PC-3 (cell line): Measurements from ENCODE around the gene SCO2. TPM values are rescaled to one million over a fixed set of nuclear protein-coding genes. Genes with fewer than 3 reads are reported as not detected.

ENCODE experiments used
- ATAC-seq: fragments of 200-7000 bp; cut with Tn5 transposase; 2 replicates; pipeline ENCODE4 v1.9.1; 2020; ENCODE audit warnings: mild to moderate bottlenecking, moderate library complexity
- BruUV-seq: library from RNA; stranded (reverse); fragments of 400-500 nt; replicated peaks from 2 replicates; lab custom pipeline; 2021; lab: Mats Ljungman, UMichigan
- CTCF ChIA-PET: fragments of 300-600 bp; sonication (Branson Sonifier 250); formaldehyde crosslinking; loops from one replicate; lab custom pipeline; 2022; ENCODE audit warnings: antibody characterized with exemption; lab: Charles Lee
- POLR2A ChIA-PET: fragments of 300-600 bp; sonication (Branson Sonifier 250); formaldehyde crosslinking; loops from one replicate; lab custom pipeline; 2022; ENCODE audit warnings: antibody characterized with exemption; ENCODE audit not compliant: unreplicated experiment; lab: Charles Lee
- DNase-seq: peaks from one replicate; pipeline ENCODE4 v3.0.0-alpha.2; 2015
- H2AFZ ChIP-seq: fragments of 300-600 bp; sonication (generic); 2 replicates; pipeline ENCODE4 v1.6.0; 2016; ENCODE audit warnings: antibody characterized with exemption, low read length
- H3F3A ChIP-seq: fragments of 300-600 bp; sonication (generic); one replicate; pipeline ENCODE4 v1.6.0; 2017; ENCODE audit warnings: antibody characterized with exemption, low read length, control low read depth, mild to moderate bottlenecking; ENCODE audit not compliant: unreplicated experiment
- H3K27ac ChIP-seq: fragments of 300-600 bp; sonication (generic); 2 replicates; pipeline ENCODE4 v1.5.1; 2016; ENCODE audit warnings: mild to moderate bottlenecking, low read length
- H3K27me3 ChIP-seq: fragments of 300-600 bp; sonication (generic); 2 replicates; pipeline ENCODE4 v1.6.1; 2016; ENCODE audit warnings: low read length, mixed read lengths
- H3K36me3 ChIP-seq: fragments of 300-600 bp; sonication (generic); 2 replicates; pipeline ENCODE4 v1.6.1; 2016; ENCODE audit warnings: low read depth, mixed run types, low read length, mixed read lengths
- H3K4me1 ChIP-seq: fragments of 300-600 bp; sonication (generic); 2 replicates; pipeline ENCODE4 v1.5.1; 2016; ENCODE audit warnings: low read length; ENCODE audit not compliant: insufficient read depth
- H3K4me2 ChIP-seq: fragments of 300-600 bp; sonication (generic); 2 replicates; pipeline ENCODE4 v1.6.0; 2016; ENCODE audit warnings: low read length
- H3K4me3 ChIP-seq: fragments of 300-600 bp; sonication (generic); 2 replicates; pipeline ENCODE4 v1.5.1; 2016; ENCODE audit warnings: mild to moderate bottlenecking, low read length, mixed read lengths
- H3K79me2 ChIP-seq: fragments of 300-600 bp; sonication (generic); 2 replicates; pipeline ENCODE4 v1.6.1; 2017; ENCODE audit warnings: low read length, mixed read lengths
- H3K9ac ChIP-seq: fragments of 300-600 bp; sonication (generic); 2 replicates; pipeline ENCODE4 v1.6.0; 2016; ENCODE audit warnings: mild to moderate bottlenecking, low read length
- H3K9me2 ChIP-seq: fragments of 300-600 bp; sonication (generic); replicated peaks from 2 replicates; pipeline ENCODE4 v1.6.1; 2016; ENCODE audit warnings: mixed run types, low read length, mixed read lengths
- H3K9me3 ChIP-seq: fragments of 300-600 bp; sonication (generic); 2 replicates; pipeline ENCODE4 v1.6.1; 2016; ENCODE audit warnings: low read length, mixed read lengths
- H4K20me1 ChIP-seq: fragments of 300-600 bp; sonication (generic); 2 replicates; pipeline ENCODE4 v1.6.1; 2016; ENCODE audit warnings: low read length, mixed read lengths
- CTCF ChIP-seq: fragments of 300-600 bp; sonication (generic); conservative IDR thresholded peaks from 2 replicates; pipeline ENCODE4 v1.5.1; 2017; ENCODE audit warnings: antibody characterized with exemption, low read depth, mild to moderate bottlenecking, low read length
- EZH2 ChIP-seq: fragments of 300-600 bp; sonication (generic); IDR thresholded peaks from one replicate; pipeline ENCODE4 v1.6.1; 2017; ENCODE audit warnings: antibody characterized with exemption, mild to moderate bottlenecking, low read length; ENCODE audit not compliant: unreplicated experiment
- EZH2phosphoT487 ChIP-seq: fragments of 300-600 bp; sonication (generic); IDR thresholded peaks from 2 replicates; pipeline ENCODE4 v1.6.1; 2018; ENCODE audit warnings: mild to moderate bottlenecking, antibody characterized with exemption, low read length, borderline replicate concordance
- intact Hi-C: fragments of 100-400 bp; cut with micrococcal nuclease; formaldehyde crosslinking; loops from 2 replicates; pipeline ENCODE4 v1.9.0; 2023
- total RNA-seq: library from RNA; depleted of rRNA; stranded (reverse); fragments of >200 nt; gene quantifications from 2 replicates; pipeline ENCODE4 v1.2.3, GENCODE V29; 2014

Gene SCO2
- total RNA-seq, 1 experiment from 2014 or later, result 5.8 TPM

GRCh38 chr22:50477923-50478322 is 47.5 kb downstream of the SCO2 start:
- H4K20me1 ChIP-seq, result peaks cover 12% of the 10 kb centered on the region
- no peak overlapping the region for H3K27ac ChIP-seq
- ChIA-PET CTCF (no interaction called here), POLR2A (no interaction called here)
- no peak overlapping the region for H3K9ac ChIP-seq
- H3K9me2 ChIP-seq, result no peaks in the 10 kb centered on the region
- H3K79me2 ChIP-seq, result peaks cover 14% of the 10 kb centered on the region
- no peaks in the 10 kb centered on the region for H3K27me3 ChIP-seq
- no peaks in the 10 kb centered on the region for H3F3A ChIP-seq
- TF ChIP-seq CTCF (no peak), EZH2 (no peak), EZH2phosphoT487 (no peak)
- H3K4me1 ChIP-seq, result peaks cover 14% of the 10 kb centered on the region; the same call in 1 of the 2 replicates
- DNase-seq, result no peak
- H3K4me2 ChIP-seq, result no peak overlapping the region
- no peak for ATAC-seq
- intact Hi-C loops, result no loop called here
- no peaks in the 10 kb centered on the region; the same call in 1 of the 2 replicates for H3K36me3 ChIP-seq
- H3K4me3 ChIP-seq, result no peak overlapping the region
- no TSS peak for BruUV-seq
- no peaks in the 10 kb centered on the region for H3K9me3 ChIP-seq
- no peak overlapping the region for H2AFZ ChIP-seq

- no TSS peak for BruUV-seq
- DNase-seq (no peak), ATAC-seq (no peak)
- TF ChIP-seq CTCF, result no peak
- H2AFZ ChIP-seq, result no peak overlapping the region
- H3K27ac ChIP-seq, result no peak overlapping the region
- H4K20me1 ChIP-seq, result peaks cover 23% of the 10 kb centered on the region
- H3K4me1 ChIP-seq, result peaks cover 15% of the 10 kb centered on the region; the same call in 1 of the 2 replicates
- intact Hi-C loops, result no loop called here
- H3F3A ChIP-seq, result no peaks in the 10 kb centered on the region
- no peaks in the 10 kb centered on the region for H3K9me2 ChIP-seq
- H3K9ac ChIP-seq, result no peak overlapping the region
- no peaks in the 10 kb centered on the region for H3K9me3 ChIP-seq
- no peak overlapping the region for H3K4me3 ChIP-seq
- H3K4me2 ChIP-seq, result no peak overlapping the region
- peaks cover 24% of the 10 kb centered on the region for H3K79me2 ChIP-seq
- no peaks in the 10 kb centered on the region; the same call in 1 of the 2 replicates for H3K36me3 ChIP-seq
- no peaks in the 10 kb centered on the region for H3K27me3 ChIP-seq
- ChIA-PET CTCF (no interaction called here), POLR2A (no interaction called here)
These were observed 48.5 kb downstream of the SCO2 start for GRCh38 chr22:50476868-50477267.

GRCh38 chr22:50475652-50476002 is 49.8 kb downstream of the SCO2 start:
- no peak for ATAC-seq
- H3K9ac ChIP-seq, result peak overlapping the region; percentile 72; the same call in 1 of the 2 replicates
- H3K79me2 ChIP-seq, result peaks cover 37% of the 10 kb centered on the region
- peaks cover 21% of the 10 kb centered on the region for H3K4me1 ChIP-seq
- peak overlapping the region; percentile 73; the same call in 1 of the 2 replicates for H3K4me3 ChIP-seq
- H3K9me2 ChIP-seq, result no peaks in the 10 kb centered on the region
- no peaks in the 10 kb centered on the region; the same call in 1 of the 2 replicates for H3K36me3 ChIP-seq
- peaks cover 30% of the 10 kb centered on the region for H4K20me1 ChIP-seq
- ChIA-PET CTCF (interaction anchor here (0.6 kb wide), 1 partner anchor 144 kb away, joined by 12 read pairs; no protein-coding TSS in a partner anchor), POLR2A (no interaction called here)
- H2AFZ ChIP-seq, result peak overlapping the region; percentile 80
- no peak overlapping the region for H3K27ac ChIP-seq
- DNase-seq, result no peak
- H3K4me2 ChIP-seq, result peak overlapping the region; percentile 90
- H3K27me3 ChIP-seq, result no peaks in the 10 kb centered on the region
- intact Hi-C loops, result no loop called here
- BruUV-seq, result no TSS peak
- no peaks in the 10 kb centered on the region for H3F3A ChIP-seq
- TF ChIP-seq EZH2phosphoT487 (no peak), EZH2 (no peak), CTCF (no peak)
- no peaks in the 10 kb centered on the region for H3K9me3 ChIP-seq
